GM21717 (cell line): Measurements from ENCODE around the gene SAFB.

Experiments used
- ATAC-seq: cut with Tn5 transposase; IDR thresholded peaks from one replicate; pipeline ENCODE4 v1.9.1; 2021; ENCODE audit warnings: mild to moderate bottlenecking, moderate library complexity; ENCODE audit not compliant: unreplicated experiment

The SAFB gene

GRCh38 chr19:5624741-5625278, 1.9 kb downstream of the SAFB start:
- no peak for ATAC-seq

- no peak for ATAC-seq
Measured at GRCh38 chr19:5625641-5626040, 2.8 kb downstream of the SAFB start.

- ATAC-seq, result no peak
Measured at GRCh38 chr19:5627395-5627904, 4.6 kb downstream of the SAFB start.

- no peak for ATAC-seq
Measured at GRCh38 chr19:5628461-5628860, 5.6 kb downstream of the SAFB start.

- no peak for ATAC-seq
Measured at GRCh38 chr19:5628919-5629481, 6.1 kb downstream of the SAFB start.

- no peak for ATAC-seq
Measured at GRCh38 chr19:5631567-5632240, 8.8 kb downstream of the SAFB start.

- ATAC-seq, result no peak
Measured at GRCh38 chr19:5632241-5632612, 9.3 kb downstream of the SAFB start.

- no peak for ATAC-seq
Measured at GRCh38 chr19:5632657-5633056, 9.8 kb downstream of the SAFB start.

- no peak for ATAC-seq
Measured at GRCh38 chr19:5635427-5635826, 12.5 kb downstream of the SAFB start.

- no peak for ATAC-seq
Measured at GRCh38 chr19:5637971-5638370, 15.1 kb downstream of the SAFB start.

- ATAC-seq, result no peak
Measured at GRCh38 chr19:5641171-5641570, 18.3 kb downstream of the SAFB start.

GRCh38 chr19:5642204-5642603, 19.3 kb downstream of the SAFB start:
- no peak for ATAC-seq

- ATAC-seq, result no peak
Measured at GRCh38 chr19:5643060-5643459, 20.2 kb downstream of the SAFB start.

GRCh38 chr19:5644037-5644436, 21.2 kb downstream of the SAFB start:
- ATAC-seq, result no peak

- no peak for ATAC-seq
Measured at GRCh38 chr19:5645409-5645808, 22.5 kb downstream of the SAFB start.

GRCh38 chr19:5646703-5647102, 23.8 kb downstream of the SAFB start:
- ATAC-seq, result no peak

- ATAC-seq, result no peak
Measured at GRCh38 chr19:5648464-5648863, 25.6 kb downstream of the SAFB start.

GRCh38 chr19:5651361-5651760, 28.5 kb downstream of the SAFB start:
- ATAC-seq, result no peak

GRCh38 chr19:5652261-5652660, 29.4 kb downstream of the SAFB start:
- no peak for ATAC-seq

- ATAC-seq, result no peak
Measured at GRCh38 chr19:5654931-5655330, 32.0 kb downstream of the SAFB start.

- no peak for ATAC-seq
Measured at GRCh38 chr19:5655412-5655811, 32.5 kb downstream of the SAFB start.

- ATAC-seq, result no peak
Measured at GRCh38 chr19:5661483-5661882, 38.6 kb downstream of the SAFB start.

GRCh38 chr19:5663904-5664303, 41.0 kb downstream of the SAFB start:
- ATAC-seq, result no peak
